Stomach (tissue), 4 donors: ENCODE results near the gene NDUFAB1.

ENCODE experiments used
- CTCF ChIP-seq, 7 experiments: fragments of 450-650 bp in 4 of 7; fragments of 200-600 bp in 3 of 7; sonication (generic) in 3 of 7; IDR thresholded peaks; one replicate each; pipeline ENCODE4 v1.5.1; 2016 to 2019; ENCODE audit warnings: antibody characterized with exemption in 7 of 7, control low read depth in 2 of 7, mild to moderate bottlenecking in 1 of 7
- EP300 ChIP-seq: sonication (generic); formaldehyde crosslinking; IDR thresholded peaks from one replicate; pipeline ENCODE4 v1.6.1; 2017; ENCODE audit warnings: antibody characterized with exemption
- POLR2A ChIP-seq, 4 donors: fragments of 450-650 bp; IDR thresholded peaks; one replicate each; pipeline ENCODE4 v1.6.1; 2016; ENCODE audit warnings: antibody characterized with exemption in 4 of 4, control low read depth in 2 of 4, mild to moderate bottlenecking in 1 of 4, moderate library complexity in 1 of 4
- POLR2AphosphoS5 ChIP-seq, 3 donors: sonication (generic); formaldehyde crosslinking; IDR thresholded peaks; one replicate each; pipeline ENCODE4 v1.6.1; 2016; ENCODE audit warnings: antibody characterized with exemption in 3 of 3

- TF ChIP-seq CTCF (IDR thresholded peaks at IDR 0.05) (no peak), POLR2A (IDR thresholded peaks at IDR 0.05) (no peak), POLR2AphosphoS5 (IDR thresholded peaks at IDR 0.05) (no peak), EP300 (no peak)
Observed at GRCh38 chr16:23557779-23558702, 38.1 kb downstream of the NDUFAB1 start.
